Esophagus squamous epithelium (tissue), 4 donors: Measurements from ENCODE around the gene SH3GL1.
A peak's percentile ranks its signal among the peaks of the same experiment; 100 is the strongest.

ENCODE experiments used
- CTCF ChIP-seq, 6 experiments: fragments of 450-650 bp in 4 of 6; fragments of 200-600 bp in 2 of 6; sonication (generic) in 2 of 6; IDR thresholded peaks; one replicate each; pipeline ENCODE4 v1.5.1; 2016 to 2019; ENCODE audit warnings: antibody characterized with exemption in 6 of 6, mild to moderate bottlenecking in 4 of 6, moderate library complexity in 4 of 6
- POLR2A ChIP-seq, 4 donors: fragments of 450-650 bp; IDR thresholded peaks; one replicate each; pipeline ENCODE4 v1.6.1; 2017; ENCODE audit warnings: antibody characterized with exemption in 4 of 4, mild to moderate bottlenecking in 4 of 4, moderate library complexity in 3 of 4

DNA sequence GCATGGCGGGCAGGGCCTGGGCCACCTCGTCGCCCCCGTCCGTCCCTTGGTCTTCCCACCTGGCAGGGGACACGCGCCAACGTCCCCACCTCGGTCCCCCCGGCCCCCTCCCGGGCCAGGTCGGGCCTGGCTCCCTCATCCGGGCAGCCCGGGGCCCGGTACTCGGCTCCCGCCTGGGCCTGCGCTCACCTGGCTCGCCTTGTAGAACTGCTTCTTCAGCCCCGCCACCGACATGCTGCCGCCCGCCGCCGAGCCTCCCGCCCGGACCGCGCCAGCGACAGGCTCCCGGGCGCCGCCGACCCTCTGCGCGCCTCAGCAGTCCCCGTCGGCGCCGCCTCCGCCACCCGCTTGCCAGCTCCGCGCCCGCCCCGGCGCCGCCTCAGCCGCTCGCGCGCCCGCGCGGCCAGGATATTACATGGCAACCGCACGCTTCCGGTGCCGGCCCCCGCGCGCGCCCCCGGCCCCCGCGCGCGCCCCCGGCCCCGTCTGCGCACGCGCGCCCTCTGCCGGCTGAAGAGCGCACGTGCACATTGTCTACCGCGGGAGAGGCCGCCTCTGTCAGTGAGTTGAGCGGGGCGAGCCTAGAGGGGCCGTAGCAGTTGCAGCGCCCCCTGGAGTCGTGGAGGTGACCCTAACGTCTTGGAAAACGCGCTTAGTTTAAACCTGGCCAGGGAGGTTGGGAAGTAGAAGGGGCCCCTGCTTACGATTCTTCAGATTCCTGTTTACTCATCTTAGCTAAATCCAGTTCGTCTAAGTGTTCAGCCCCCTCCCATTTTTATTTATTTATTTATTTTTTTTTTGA lies at the start of gene SH3GL1:
- TF ChIP-seq CTCF (IDR thresholded peaks at IDR 0.05) (peak; percentile 77 to 100 (median 99)), POLR2A (IDR thresholded peaks at IDR 0.05) (peak in 2 of 4 donors; percentile 77 to 81)
